HepG2 (cell line): ENCODE measurements around the gene RELL1. TPM values are rescaled to one million over a fixed set of nuclear protein-coding genes. Genes with fewer than 3 reads are reported as not detected.

Source experiments
- BCL6 ChIP-seq: IDR thresholded peaks from 2 replicates; pipeline ENCODE4 v1.6.1; 2016; ENCODE audit warnings: missing genetic modification reagents, missing compliant biosample characterization
- CBX5 ChIP-seq: sonication (generic); formaldehyde crosslinking; IDR thresholded peaks from 2 replicates; pipeline ENCODE4 v1.4.0; 2020; ENCODE audit warnings: missing genetic modification reagents, borderline replicate concordance
- CHD4 ChIP-seq: fragments of 200-600 bp; sonication (generic); IDR thresholded peaks from 2 replicates; pipeline ENCODE4 v1.7.0; 2017; ENCODE audit warnings: mild to moderate bottlenecking, low read length, borderline replicate concordance
- CREB1 ChIP-seq, 2 experiments: fragments of 450-650 bp in 1 of 2; IDR thresholded peaks; 2 replicates each; pipeline ENCODE4 v1.6.1; 2016 to 2017; ENCODE audit warnings: control low read depth in 1 of 2, mild to moderate bottlenecking in 1 of 2, missing compliant biosample characterization in 1 of 2, missing genetic modification characterization in 1 of 2
- DPF2 ChIP-seq: sonication (generic); formaldehyde crosslinking; IDR thresholded peaks from 2 replicates; pipeline ENCODE4 v1.4.0; 2020; ENCODE audit warnings: mild to moderate bottlenecking, low read depth, missing genetic modification reagents, borderline replicate concordance
- ELF1 ChIP-seq: sonication (generic); formaldehyde crosslinking; IDR thresholded peaks from 2 replicates; pipeline ENCODE4 v1.4.0; 2020; ENCODE audit warnings: missing genetic modification reagents
- ELF3 ChIP-seq: IDR thresholded peaks from 2 replicates; pipeline ENCODE4 v1.6.1; 2016; ENCODE audit warnings: missing genetic modification reagents, missing compliant biosample characterization
- FOXO1 ChIP-seq: sonication (generic); formaldehyde crosslinking; IDR thresholded peaks from 2 replicates; pipeline ENCODE4 v1.4.0; 2020; ENCODE audit warnings: missing genetic modification reagents
- GATAD2A ChIP-seq: IDR thresholded peaks from 2 replicates; pipeline ENCODE4 v1.6.1; 2016
- HINFP ChIP-seq: sonication (generic); formaldehyde crosslinking; IDR thresholded peaks from 2 replicates; pipeline ENCODE4 v1.4.0; 2020; ENCODE audit warnings: low read depth, mild to moderate bottlenecking, missing genetic modification reagents
- HNRNPLL ChIP-seq: fragments of 200-400 bp; formaldehyde crosslinking; IDR thresholded peaks from 2 replicates; pipeline ENCODE4 v1.6.1; 2017; ENCODE audit warnings: mild to moderate bottlenecking, low read depth, low read length; ENCODE audit not compliant: poor library complexity, severe bottlenecking
- HOXA3 ChIP-seq: sonication (generic); formaldehyde crosslinking; IDR thresholded peaks from 2 replicates; pipeline ENCODE4 v1.5.0; 2020; ENCODE audit warnings: missing genetic modification reagents
- HOXA5 ChIP-seq: sonication (generic); formaldehyde crosslinking; IDR thresholded peaks from 2 replicates; pipeline ENCODE4 v1.4.0; 2020; ENCODE audit warnings: missing genetic modification reagents
- KLF11 ChIP-seq: IDR thresholded peaks from 2 replicates; pipeline ENCODE4 v1.6.1; 2016; ENCODE audit warnings: missing compliant biosample characterization
- KLF9 ChIP-seq: IDR thresholded peaks from 2 replicates; pipeline ENCODE4 v1.6.1; 2016; ENCODE audit warnings: low read depth
- MAFK ChIP-seq, 2 experiments: IDR thresholded peaks in 1 of 2; conservative IDR thresholded peaks in 1 of 2; 2 replicates each; pipeline ENCODE4 v1.6.1; 2011; ENCODE audit warnings: improper control_type of control experiment in 2 of 2, low read length in 2 of 2
- MIER3 ChIP-seq: IDR thresholded peaks from 2 replicates; pipeline ENCODE4 v1.6.1; 2016; ENCODE audit warnings: missing compliant biosample characterization, borderline replicate concordance
- PATZ1 ChIP-seq: sonication (generic); formaldehyde crosslinking; IDR thresholded peaks from 2 replicates; pipeline ENCODE4 v1.4.0; 2020; ENCODE audit warnings: missing genetic modification reagents
- RBM22 ChIP-seq: fragments of 200-400 bp; formaldehyde crosslinking; optimal IDR thresholded peaks from 2 replicates; pipeline ENCODE3; 2017; ENCODE audit warnings: mild to moderate bottlenecking, low read length, moderate library complexity
- RNF2 ChIP-seq: fragments of 450-650 bp; conservative IDR thresholded peaks from 2 replicates; pipeline ENCODE4 v1.6.1; 2016; ENCODE audit warnings: low read depth
- RORA ChIP-seq: sonication (generic); formaldehyde crosslinking; IDR thresholded peaks from 2 replicates; pipeline ENCODE4 v1.5.0; 2020; ENCODE audit warnings: mild to moderate bottlenecking, missing genetic modification reagents, moderate library complexity
- TBX2 ChIP-seq: sonication (generic); formaldehyde crosslinking; IDR thresholded peaks from 2 replicates; pipeline ENCODE4 v1.5.0; 2020; ENCODE audit warnings: missing genetic modification reagents, mild to moderate bottlenecking, borderline replicate concordance
- TGIF2 ChIP-seq: IDR thresholded peaks from 2 replicates; pipeline ENCODE4 v1.6.1; 2016; ENCODE audit warnings: control low read depth, missing compliant biosample characterization
- XRCC5 ChIP-seq: fragments of 200-400 bp; formaldehyde crosslinking; optimal IDR thresholded peaks from 2 replicates; pipeline ENCODE3; 2017; ENCODE audit warnings: mild to moderate bottlenecking, low read length
- ZFY ChIP-seq: sonication (generic); formaldehyde crosslinking; IDR thresholded peaks from 2 replicates; pipeline ENCODE4 v1.4.0; 2020; ENCODE audit warnings: missing genetic modification reagents
- ZMYM4 ChIP-seq: sonication (generic); formaldehyde crosslinking; IDR thresholded peaks from 2 replicates; pipeline ENCODE4 v1.8.1; 2023; ENCODE audit warnings: mild to moderate bottlenecking, missing genetic modification reagents
- ZNF121 ChIP-seq: sonication (generic); formaldehyde crosslinking; IDR thresholded peaks from 2 replicates; pipeline ENCODE4 v1.5.0; 2020; ENCODE audit warnings: mild to moderate bottlenecking, missing genetic modification reagents
- polyA plus RNA-seq, 8 experiments: library from polyadenylated mRNA; depleted of rRNA in 3 of 8; stranded (reverse) in 7 of 8; unstranded in 1 of 8; fragments of >200 nt; fragmentation: Illumina TruSeq in 4 of 8; extraction: Trizol in 4 of 8; gene quantifications; 2 replicates each; pipeline versions ENCODE4 v1.2.1 to v1.2.3, GENCODE V29; 2011 to 2016; ENCODE audit warnings: low read depth in 4 of 8, missing spikeins in 1 of 8, mixed read lengths in 1 of 8; ENCODE audit not compliant: insufficient read depth in 1 of 8
- total RNA-seq, 5 experiments: library from RNA; depleted of rRNA; stranded (reverse); fragments of >200 nt; fragmentation: Illumina TruSeq; extraction: Trizol; gene quantifications; 2 replicates each; pipeline ENCODE4 v1.2.3, GENCODE V29; 2016; ENCODE audit warnings: low read depth in 1 of 5
- TF ChIP-seq, protein P1 (sequence below): IDR thresholded peaks from 2 replicates; pipeline ENCODE4 v1.6.1; 2012; ENCODE audit warnings: inconsistent platforms
- TF ChIP-seq, protein P2 (sequence below): sonication (generic); formaldehyde crosslinking; IDR thresholded peaks from 2 replicates; pipeline ENCODE4 v1.4.0; 2020; ENCODE audit warnings: missing genetic modification reagents, borderline replicate concordance

RELL1 gene
- total and polyA plus RNA-seq, 2 of the 13 experiments (the other 11 are each of a cell fraction or from before 2014, with no cell fraction given) = 8.4 to 58.4 TPM

GRCh38 chr4:37663552-37663951 is 22.6 kb downstream of the RELL1 start (continued):
- TF ChIP-seq TGIF2 (CRISPR knock-in tag) (peak; percentile 91), ZNF121 (no peak), ZMYM4 (CRISPR knock-in tag) (peak; percentile 73), CBX5 (CRISPR knock-in tag) (peak; percentile 69; the same call in 1 of the 2 replicates), FOXO1 (CRISPR knock-in tag) (peak; percentile 83), TBX2 (CRISPR knock-in tag) (peak; percentile 92), RORA (no peak), ZFY (CRISPR knock-in tag) (peak; percentile 40), CREB1 (IDR thresholded peaks at IDR 0.05) (no peak), CREB1 (CRISPR knock-in tag; IDR thresholded peaks at IDR 0.05) (peak; percentile 52; the same call in 1 of the 2 replicates), PATZ1 (CRISPR knock-in tag) (peak; percentile 76), HOXA3 (peak; percentile 73; the same call in 1 of the 2 replicates), KLF9 (CRISPR knock-in tag) (no peak), MIER3 (CRISPR knock-in tag) (peak; percentile 76; the same call in 1 of the 2 replicates), DPF2 (CRISPR knock-in tag) (peak; percentile 58; the same call in 1 of the 2 replicates), CHD4 (no peak; the same call in 1 of the 2 replicates), XRCC5 (peak; percentile 9), HINFP (CRISPR knock-in tag) (0 out of 2 replicates have a peak, but pooled peaks have one; percentile 27), KLF11 (CRISPR knock-in tag) (0 out of 2 replicates have a peak, but pooled peaks have one; percentile 31), HOXA5 (CRISPR knock-in tag) (no peak), RBM22 (no peak), RNF2 (no peak), HNRNPLL (no peak), BCL6 (CRISPR knock-in tag) (peak; percentile 91), MAFK (conservative IDR thresholded peaks at IDR 0.05 in 1 of 2, IDR thresholded peaks at IDR 0.05 in 1 of 2; ENCODE audit: low read length in 2 of 2) (no peak), ELF1 (CRISPR knock-in tag) (no peak), GATAD2A (peak; percentile 96), ELF3 (CRISPR knock-in tag) (peak; percentile 55; the same call in 1 of the 2 replicates)
- TF ChIP-seq, protein P1, sequence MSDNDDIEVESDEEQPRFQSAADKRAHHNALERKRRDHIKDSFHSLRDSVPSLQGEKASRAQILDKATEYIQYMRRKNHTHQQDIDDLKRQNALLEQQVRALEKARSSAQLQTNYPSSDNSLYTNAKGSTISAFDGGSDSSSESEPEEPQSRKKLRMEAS = peak; percentile 69
- TF ChIP-seq, protein P2, sequence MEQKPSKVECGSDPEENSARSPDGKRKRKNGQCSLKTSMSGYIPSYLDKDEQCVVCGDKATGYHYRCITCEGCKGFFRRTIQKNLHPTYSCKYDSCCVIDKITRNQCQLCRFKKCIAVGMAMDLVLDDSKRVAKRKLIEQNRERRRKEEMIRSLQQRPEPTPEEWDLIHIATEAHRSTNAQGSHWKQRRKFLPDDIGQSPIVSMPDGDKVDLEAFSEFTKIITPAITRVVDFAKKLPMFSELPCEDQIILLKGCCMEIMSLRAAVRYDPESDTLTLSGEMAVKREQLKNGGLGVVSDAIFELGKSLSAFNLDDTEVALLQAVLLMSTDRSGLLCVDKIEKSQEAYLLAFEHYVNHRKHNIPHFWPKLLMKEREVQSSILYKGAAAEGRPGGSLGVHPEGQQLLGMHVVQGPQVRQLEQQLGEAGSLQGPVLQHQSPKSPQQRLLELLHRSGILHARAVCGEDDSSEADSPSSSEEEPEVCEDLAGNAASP (CRISPR knock-in tag) = peak; percentile 94; the same call in 1 of the 2 replicates
